ENCODE results near the gene ZCCHC7. TPM values are rescaled to one million over a fixed set of nuclear protein-coding genes. Genes with fewer than 3 reads are reported as not detected.

The ZCCHC7 gene
- total and polyA plus RNA-seq, 2 of the 8 experiments (the other 6 are each of a cell fraction or from before 2014, with no cell fraction given): 12.2 to 27.5 TPM

- Histone ChIP-seq H4K5ac (ENCODE audit: insufficient read length, low read depth, low read length) (no peak overlapping the region), H3K23ac (ENCODE audit: insufficient read length) (no peak overlapping the region), H3K27ac (ENCODE audit: low read depth, low read length) (no peak overlapping the region), H3K9me3 (ENCODE audit: insufficient read depth in 2 of 2, low read depth in 1 of 2, low read length in 1 of 2) (no peaks in the 10 kb centered on the region), H3K79me2 (ENCODE audit: control insufficient read depth in 1 of 2, insufficient read depth in 2 of 2, low read length in 2 of 2) (no peaks in the 10 kb centered on the region), H3K79me1 (ENCODE audit: low read depth, low read length) (no peaks in the 10 kb centered on the region), H3K4me3 (ENCODE audit: extremely low read depth in 1 of 4, insufficient read depth in 2 of 4, low read depth in 3 of 4, low read length in 4 of 4) (no peak overlapping the region), H2BK15ac (ENCODE audit: low read length) (no peak overlapping the region), H3K18ac (ENCODE audit: extremely low read depth, low read length) (no peak overlapping the region), H3K36me3 (ENCODE audit: control insufficient read depth in 2 of 4, insufficient read depth in 4 of 4, low read length in 3 of 4) (no peaks in the 10 kb centered on the region), H3K4me2 (ENCODE audit: insufficient read depth in 1 of 2, low read depth in 2 of 2, low read length in 2 of 2) (no peak overlapping the region), H3K56ac (replicated peaks; ENCODE audit: insufficient read length, low read depth, low read length) (no peak overlapping the region), H3K9ac (replicated peaks in 1 of 4; ENCODE audit: extremely low read depth in 1 of 4, low read depth in 3 of 4, low read length in 3 of 4) (no peak overlapping the region), H2BK12ac (ENCODE audit: low read depth, low read length) (no peak overlapping the region), H3K4ac (replicated peaks; ENCODE audit: insufficient read length, low read depth, low read length) (no peak overlapping the region), H2BK120ac (replicated peaks; ENCODE audit: low read depth, low read length) (no peak overlapping the region), H2BK5ac (ENCODE audit: low read depth, low read length) (no peak overlapping the region), H4K91ac (replicated peaks; ENCODE audit: insufficient read length, low read length) (no peak overlapping the region), H2BK20ac (ENCODE audit: low read length) (no peak overlapping the region), H3K23me2 (ENCODE audit: low read depth, low read length) (no peaks in the 10 kb centered on the region; the same call in 1 of the 2 replicates), H3K4me1 (replicated peaks in 1 of 4; ENCODE audit: control insufficient read depth in 3 of 4, insufficient read depth in 4 of 4, low read length in 3 of 4) (0 out of 7 replicates have a peak, but pooled peaks cover 0 to 2% (median 0%) of the 10 kb centered on the region in 4 experiments), H2AFZ (ENCODE audit: low read length) (no peak overlapping the region), H3K27me3 (replicated peaks in 1 of 4; ENCODE audit: control insufficient read depth in 3 of 4, extremely low read depth in 1 of 4, insufficient read depth in 3 of 4, low read length in 3 of 4) (no peaks in the 10 kb centered on the region), H4K8ac (ENCODE audit: extremely low read depth, insufficient read depth, low read length) (peak overlapping the region; percentile 43), H4K20me1 (replicated peaks in 1 of 2; ENCODE audit: control insufficient read depth in 1 of 2, insufficient read depth in 2 of 2, low read length in 2 of 2) (no peaks in the 10 kb centered on the region), H2AK5ac (ENCODE audit: low read depth, low read length) (no peak overlapping the region), H3K14ac (ENCODE audit: insufficient read length) (no peak overlapping the region)
- FAIRE-seq: no peak
- POLR2A ChIA-PET (ENCODE audit: partially characterized antibody): no interaction called here
- no peak for DNase-seq (ENCODE audit: low read depth in 1 of 2, low spot score in 2 of 2)
- CTCF ChIA-PET (ENCODE audit: partially characterized antibody): interaction anchor here (1.5 to 1.7 kb wide), 2 partner anchors 40 to 510 kb away, joined by 4 to 5 read pairs; no protein-coding TSS in a partner anchor
- 84% methylated on average over 5 of the region's 5 CpGs; no CpG with 5 or more reads in 1 of the 2 experiments for WGBS, 2 experiments (ENCODE audit: extremely low coverage in 1 of 2, insufficient coverage in 1 of 2, insufficient read length in 1 of 2, insufficient replicate concordance in 2 of 2, low coverage in 1 of 2, low lambda C conversion rate in 2 of 2, missing lambda C conversion rate in 1 of 2)
- TF ChIP-seq POU5F1 (IDR thresholded peaks at IDR 0.05; ENCODE audit: low read depth, low read length): no peak
- no peak for TF ChIP-seq SP1 (IDR thresholded peaks at IDR 0.05; ENCODE audit: low read depth, low read length)
- TF ChIP-seq CBX5 (IDR thresholded peaks at IDR 0.05; ENCODE audit: low read depth, low read length): no peak
- TF ChIP-seq SP4 (IDR thresholded peaks at IDR 0.05; ENCODE audit: low read length): no peak
- TF ChIP-seq JUND (IDR thresholded peaks at IDR 0.05; ENCODE audit: low read length): no peak
- TF ChIP-seq CHD1 (IDR thresholded peaks at IDR 0.05; ENCODE audit: low read depth, low read length): no peak
- no peak for TF ChIP-seq CBX8 (IDR thresholded peaks at IDR 0.05; ENCODE audit: borderline replicate concordance, low read depth, low read length)
- no peak for TF ChIP-seq EZH2 (IDR thresholded peaks at IDR 0.05; ENCODE audit: low read depth, low read length, severe bottlenecking)
- no peak for TF ChIP-seq ATF2 (IDR thresholded peaks at IDR 0.05; ENCODE audit: low read length)
- TF ChIP-seq POLR2AphosphoS5 (IDR thresholded peaks at IDR 0.05; ENCODE audit: low read depth, low read length): no peak
- no peak for TF ChIP-seq TEAD4 (IDR thresholded peaks at IDR 0.05; ENCODE audit: low read depth, low read length)
- TF ChIP-seq TCF12 (IDR thresholded peaks at IDR 0.05; ENCODE audit: low read depth, low read length): no peak
- no peak for TF ChIP-seq PHF8 (conservative IDR thresholded peaks at IDR 0.05; ENCODE audit: low read depth, low read length)
These were observed 250.7 kb downstream of the ZCCHC7 start for GRCh38 chr9:37370968-37371563.
